SU-DHL-6 (cell line): ENCODE measurements around the gene ADGRB3.

Experiments
- H2AFZ ChIP-seq: fragments of 200-600 bp; sonication (generic); 2 replicates; pipeline ENCODE4 v1.6.1; 2014; ENCODE audit warnings: low read depth, mild to moderate bottlenecking, moderate library complexity, mixed read lengths, antibody characterized with exemption, low read length; ENCODE audit not compliant: severe bottlenecking
- H3F3A ChIP-seq: fragments of 200-600 bp; shearing (Covaris generic); 2 replicates; pipeline ENCODE4 v1.6.0; 2016; ENCODE audit warnings: antibody characterized with exemption, mild to moderate bottlenecking; ENCODE audit not compliant: insufficient read depth
- H3K27ac ChIP-seq: fragments of 200-600 bp; sonication (generic); 2 replicates; pipeline ENCODE4 v1.5.1; 2016; ENCODE audit warnings: low read depth, mild to moderate bottlenecking, low read length, moderate library complexity, mixed read lengths
- H3K27me3 ChIP-seq: fragments of 200-600 bp; sonication (generic), shearing (Covaris generic); 2 replicates; pipeline ENCODE4 v1.6.0; 2014; ENCODE audit warnings: mild to moderate bottlenecking, low read length
- H3K36me3 ChIP-seq: fragments of 200-600 bp; sonication (generic); 2 replicates; pipeline ENCODE4 v1.6.1; 2014; ENCODE audit warnings: mild to moderate bottlenecking, low read length, mixed read lengths
- H3K4me2 ChIP-seq: fragments of 300-600, 200-600 bp; shearing (Covaris generic), sonication (generic); 2 replicates; pipeline ENCODE4 v1.6.0; 2014; ENCODE audit warnings: low read length, low read depth, mild to moderate bottlenecking; ENCODE audit not compliant: poor library complexity, severe bottlenecking
- H3K4me3 ChIP-seq: fragments of 200-600 bp; sonication (generic); 2 replicates; pipeline ENCODE4 v1.5.1; 2014; ENCODE audit warnings: antibody characterized with exemption, low read length, mild to moderate bottlenecking, mixed read lengths; ENCODE audit not compliant: insufficient read depth, poor library complexity, severe bottlenecking
- H3K79me2 ChIP-seq: fragments of 200-600 bp; sonication (generic); 2 replicates; pipeline ENCODE4 v1.6.1; 2014; ENCODE audit warnings: mild to moderate bottlenecking, low read length, moderate library complexity; ENCODE audit not compliant: insufficient read depth
- H3K9ac ChIP-seq: fragments of 200-600 bp; sonication (generic); 2 replicates; pipeline ENCODE4 v1.7.0; 2014; ENCODE audit warnings: mild to moderate bottlenecking, low read length
- H3K9me2 ChIP-seq: fragments of 200-600 bp; sonication (generic); replicated peaks from 2 replicates; pipeline ENCODE4 v1.6.1; 2014; ENCODE audit warnings: low read length; ENCODE audit not compliant: insufficient read depth
- H3K9me3 ChIP-seq: fragments of 200-600 bp; sonication (generic); 2 replicates; pipeline ENCODE4 v1.6.1; 2014; ENCODE audit warnings: low read length, mixed read lengths; ENCODE audit not compliant: insufficient read depth
- H4K20me1 ChIP-seq: fragments of 200-600 bp; sonication (generic); 2 replicates; pipeline ENCODE4 v1.6.1; 2014; ENCODE audit warnings: low read depth, mild to moderate bottlenecking, antibody characterized with exemption, low read length, moderate library complexity, mixed read lengths
- EZH2phosphoT487 ChIP-seq: fragments of 200-600 bp; sonication (generic), shearing (Covaris generic); conservative IDR thresholded peaks from 2 replicates; pipeline ENCODE4 v1.6.1; 2018; ENCODE audit warnings: mild to moderate bottlenecking, antibody characterized with exemption, low read length, moderate library complexity, mixed read lengths
- TF ChIP-seq, protein P1 (sequence below): fragments of 200-600 bp; sonication (generic); IDR thresholded peaks from one replicate; pipeline ENCODE4 v1.5.1; 2017; ENCODE audit warnings: antibody characterized with exemption, mild to moderate bottlenecking, low read length, moderate library complexity; ENCODE audit not compliant: insufficient read depth, poor library complexity, severe bottlenecking

Gene ADGRB3

DNA sequence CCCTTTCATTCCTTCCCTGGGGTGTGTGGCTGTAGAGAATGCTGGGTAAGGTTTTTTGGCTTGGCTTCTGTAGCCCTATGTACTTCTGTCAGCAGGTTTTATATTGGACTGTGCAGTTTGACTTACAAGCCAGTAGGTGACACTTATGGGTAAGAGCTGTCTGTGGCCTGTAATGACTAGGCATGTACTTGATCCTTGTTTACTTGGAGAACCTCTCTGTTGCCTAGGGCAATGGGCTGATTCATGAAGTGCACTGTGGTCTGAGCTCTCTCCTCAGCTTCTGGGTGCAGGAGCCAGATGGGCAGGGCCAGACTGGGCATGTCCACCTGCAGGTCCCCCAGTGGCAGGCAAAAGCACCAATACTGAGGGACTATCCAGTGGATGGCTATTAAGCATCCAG is 544.6 kb downstream of the ADGRB3 start:
- Histone ChIP-seq H3K79me2 (no peaks in the 10 kb centered on the region), H3K36me3 (no peaks in the 10 kb centered on the region), H2AFZ (no peak overlapping the region), H3K9me3 (no peaks in the 10 kb centered on the region), H4K20me1 (no peaks in the 10 kb centered on the region), H3F3A (no peaks in the 10 kb centered on the region), H3K27me3 (no peaks in the 10 kb centered on the region), H3K4me3 (no peak overlapping the region), H3K9ac (no peak overlapping the region), H3K4me2 (no peak overlapping the region), H3K27ac (no peak overlapping the region), H3K9me2 (no peaks in the 10 kb centered on the region)
- TF ChIP-seq, protein P1, sequence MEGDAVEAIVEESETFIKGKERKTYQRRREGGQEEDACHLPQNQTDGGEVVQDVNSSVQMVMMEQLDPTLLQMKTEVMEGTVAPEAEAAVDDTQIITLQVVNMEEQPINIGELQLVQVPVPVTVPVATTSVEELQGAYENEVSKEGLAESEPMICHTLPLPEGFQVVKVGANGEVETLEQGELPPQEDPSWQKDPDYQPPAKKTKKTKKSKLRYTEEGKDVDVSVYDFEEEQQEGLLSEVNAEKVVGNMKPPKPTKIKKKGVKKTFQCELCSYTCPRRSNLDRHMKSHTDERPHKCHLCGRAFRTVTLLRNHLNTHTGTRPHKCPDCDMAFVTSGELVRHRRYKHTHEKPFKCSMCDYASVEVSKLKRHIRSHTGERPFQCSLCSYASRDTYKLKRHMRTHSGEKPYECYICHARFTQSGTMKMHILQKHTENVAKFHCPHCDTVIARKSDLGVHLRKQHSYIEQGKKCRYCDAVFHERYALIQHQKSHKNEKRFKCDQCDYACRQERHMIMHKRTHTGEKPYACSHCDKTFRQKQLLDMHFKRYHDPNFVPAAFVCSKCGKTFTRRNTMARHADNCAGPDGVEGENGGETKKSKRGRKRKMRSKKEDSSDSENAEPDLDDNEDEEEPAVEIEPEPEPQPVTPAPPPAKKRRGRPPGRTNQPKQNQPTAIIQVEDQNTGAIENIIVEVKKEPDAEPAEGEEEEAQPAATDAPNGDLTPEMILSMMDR: no peak
- no peak for TF ChIP-seq EZH2phosphoT487

DNA sequence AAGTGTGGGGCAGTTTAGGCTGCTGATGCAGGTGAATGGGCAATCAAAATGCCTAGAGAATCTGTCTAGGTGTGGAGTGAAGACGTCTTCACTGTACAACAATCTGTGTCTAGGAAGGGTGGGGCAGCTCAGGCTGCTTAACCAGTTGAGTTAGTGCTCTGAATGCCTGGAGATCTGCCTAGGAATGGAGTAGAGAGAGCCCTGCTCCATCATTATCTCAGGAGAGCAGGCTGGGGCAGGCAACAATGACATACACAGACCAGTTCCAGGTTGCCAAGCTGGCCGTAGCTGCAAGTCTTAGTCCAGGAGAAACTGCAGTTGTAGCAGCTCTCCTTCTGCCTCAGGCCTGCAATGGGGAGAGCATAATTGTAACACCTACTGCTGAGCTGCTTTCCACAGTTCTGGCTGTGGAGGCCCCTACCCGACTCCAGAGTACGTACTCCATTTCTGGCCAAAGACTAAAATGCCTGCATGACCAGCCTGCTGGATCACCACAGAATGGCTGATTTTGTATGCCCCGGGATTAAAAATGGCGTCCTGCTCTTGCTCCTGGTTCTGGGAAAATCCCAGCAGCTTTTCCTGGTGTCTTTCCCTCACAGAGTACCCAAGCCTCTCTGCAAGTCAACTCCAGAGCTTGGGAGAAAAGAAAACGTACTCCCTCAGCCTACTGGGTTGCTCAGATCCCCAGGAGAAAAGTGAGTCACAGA is 545.4 kb downstream of the ADGRB3 start:
- H2AFZ ChIP-seq: no peak overlapping the region
- TF ChIP-seq EZH2phosphoT487: no peak
- TF ChIP-seq, protein P1: no peak

DNA sequence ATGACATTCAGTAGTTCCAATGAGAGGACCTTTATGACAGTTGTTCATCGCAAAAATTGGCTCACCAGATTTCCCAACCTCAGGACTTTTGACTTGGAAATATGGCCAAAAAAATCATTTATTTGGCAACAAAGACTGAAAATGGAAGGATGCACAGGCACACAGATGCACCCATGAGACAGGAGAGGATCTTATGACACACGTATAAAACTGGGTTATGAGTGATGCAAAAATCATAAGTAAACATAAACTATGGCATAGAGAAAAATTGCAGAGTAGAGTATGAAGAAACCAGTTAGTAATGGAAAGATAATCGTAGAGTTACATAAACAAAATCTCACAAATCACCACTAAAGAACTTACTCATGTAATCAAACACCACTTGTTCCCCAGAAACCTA is 546.9 kb downstream of the ADGRB3 start:
- Histone ChIP-seq H3K4me3 (no peak overlapping the region), H3K79me2 (no peaks in the 10 kb centered on the region), H3K4me2 (no peak overlapping the region), H3K9me3 (no peaks in the 10 kb centered on the region), H3K27ac (no peak overlapping the region), H3F3A (no peaks in the 10 kb centered on the region), H3K9ac (no peak overlapping the region), H2AFZ (no peak overlapping the region), H3K36me3 (no peaks in the 10 kb centered on the region), H3K27me3 (no peaks in the 10 kb centered on the region), H4K20me1 (no peaks in the 10 kb centered on the region), H3K9me2 (no peaks in the 10 kb centered on the region)
- TF ChIP-seq EZH2phosphoT487: no peak
- TF ChIP-seq, protein P1: no peak

More for the DNA sequence above, 545.4 kb downstream of the ADGRB3 start:
- Histone ChIP-seq H3K9ac (no peak overlapping the region), H3K27me3 (no peaks in the 10 kb centered on the region), H3K27ac (no peak overlapping the region), H3K4me2 (no peak overlapping the region), H3K9me2 (no peaks in the 10 kb centered on the region), H3K36me3 (no peaks in the 10 kb centered on the region), H4K20me1 (no peaks in the 10 kb centered on the region), H3K79me2 (no peaks in the 10 kb centered on the region), H3F3A (no peaks in the 10 kb centered on the region), H3K9me3 (no peaks in the 10 kb centered on the region), H3K4me3 (no peak overlapping the region)
